Fibroblast of the aortic adventitia (primary cell): ENCODE results near the gene CLMP. TPM values are rescaled to one million over a fixed set of nuclear protein-coding genes. Genes with fewer than 3 reads are reported as not detected.
A peak's percentile ranks its signal among the peaks of the same experiment; 100 is the strongest.

Experiments used
- DNase-seq: peaks from one replicate; pipeline ENCODE4 v3.0.0-alpha.2; 2010; ENCODE audit warnings: low read depth
- H3K4me3 ChIP-seq: 2 replicates; pipeline ENCODE4 v1.5.1; 2011; ENCODE audit warnings: low read depth, mild to moderate bottlenecking, control low read depth, low read length, moderate library complexity
- total RNA-seq: library from RNA; depleted of rRNA; stranded (reverse); fragments of >200 nt; gene quantifications from 2 replicates; pipeline ENCODE4 v1.2.3, GENCODE V29; 2012; ENCODE audit warnings: low replicate concordance
- TF ChIP-seq, protein P1 (sequence below): IDR thresholded peaks from 2 replicates; pipeline ENCODE4 v1.5.1; 2011; ENCODE audit warnings: mild to moderate bottlenecking, low read length, control low read depth, inconsistent platforms; ENCODE audit not compliant: insufficient read depth

CLMP gene
- total RNA-seq, 1 donor: 235 TPM

DNA sequence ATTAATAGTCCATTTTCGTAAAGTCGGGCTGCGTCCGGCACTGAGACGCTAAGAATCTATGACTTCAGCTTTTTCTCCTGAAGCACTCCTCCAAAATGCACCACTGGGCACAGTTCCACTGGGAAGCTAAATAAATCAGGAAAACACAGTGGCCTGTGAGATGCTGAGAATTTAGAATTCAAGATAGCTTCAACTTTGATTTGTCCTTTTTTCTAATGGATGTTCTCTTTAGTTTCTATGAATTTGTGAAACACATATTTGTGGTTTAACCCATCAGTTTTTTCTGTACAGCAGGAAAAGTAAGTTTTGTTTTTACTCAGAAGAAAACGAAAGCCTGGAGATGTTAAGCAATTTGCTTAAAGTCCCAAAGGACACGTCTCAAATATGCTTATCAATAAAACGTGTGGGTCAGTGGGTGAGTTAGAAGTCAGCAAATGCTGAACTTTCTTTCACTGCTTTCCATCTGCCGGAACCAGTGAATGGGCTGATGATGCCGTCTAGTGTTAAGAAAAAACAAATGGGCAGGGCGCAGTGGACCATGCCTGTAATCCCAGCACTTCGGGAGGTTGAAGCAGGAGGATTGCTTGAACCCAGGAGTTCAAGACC is 40.7 kb upstream of the CLMP start:
- TF ChIP-seq, protein P1, sequence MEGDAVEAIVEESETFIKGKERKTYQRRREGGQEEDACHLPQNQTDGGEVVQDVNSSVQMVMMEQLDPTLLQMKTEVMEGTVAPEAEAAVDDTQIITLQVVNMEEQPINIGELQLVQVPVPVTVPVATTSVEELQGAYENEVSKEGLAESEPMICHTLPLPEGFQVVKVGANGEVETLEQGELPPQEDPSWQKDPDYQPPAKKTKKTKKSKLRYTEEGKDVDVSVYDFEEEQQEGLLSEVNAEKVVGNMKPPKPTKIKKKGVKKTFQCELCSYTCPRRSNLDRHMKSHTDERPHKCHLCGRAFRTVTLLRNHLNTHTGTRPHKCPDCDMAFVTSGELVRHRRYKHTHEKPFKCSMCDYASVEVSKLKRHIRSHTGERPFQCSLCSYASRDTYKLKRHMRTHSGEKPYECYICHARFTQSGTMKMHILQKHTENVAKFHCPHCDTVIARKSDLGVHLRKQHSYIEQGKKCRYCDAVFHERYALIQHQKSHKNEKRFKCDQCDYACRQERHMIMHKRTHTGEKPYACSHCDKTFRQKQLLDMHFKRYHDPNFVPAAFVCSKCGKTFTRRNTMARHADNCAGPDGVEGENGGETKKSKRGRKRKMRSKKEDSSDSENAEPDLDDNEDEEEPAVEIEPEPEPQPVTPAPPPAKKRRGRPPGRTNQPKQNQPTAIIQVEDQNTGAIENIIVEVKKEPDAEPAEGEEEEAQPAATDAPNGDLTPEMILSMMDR: peak; percentile 48
- peak overlapping the region; percentile 45 for H3K4me3 ChIP-seq
- DNase-seq: peak; percentile 92

DNA sequence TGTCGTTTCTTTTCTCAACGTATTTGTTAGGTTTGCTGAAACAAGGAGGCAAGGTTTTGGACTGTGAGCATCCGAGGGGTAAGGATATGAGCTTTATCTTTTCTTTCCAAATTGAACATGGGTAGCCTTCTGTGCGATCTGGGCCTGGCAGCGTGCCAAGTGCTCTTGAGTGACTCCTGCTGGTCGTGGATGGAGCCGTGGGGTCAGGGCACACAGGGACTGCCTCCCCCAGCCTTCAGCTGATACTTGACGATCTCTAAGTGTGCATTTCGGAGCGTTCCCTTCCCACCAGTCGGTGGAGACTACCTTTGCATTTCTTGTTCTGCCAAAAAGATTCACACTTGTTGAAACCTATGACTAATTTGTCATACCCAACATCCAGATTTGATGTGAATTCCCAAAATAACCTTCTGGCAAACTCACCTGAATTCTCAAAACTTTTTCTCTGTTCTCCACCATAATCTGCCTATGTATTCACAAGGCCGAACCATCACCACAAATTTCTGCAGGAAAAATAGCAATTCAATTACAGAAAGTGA is 40.1 kb upstream of the CLMP start:
- TF ChIP-seq, protein P1: peak; percentile 79
- H3K4me3 ChIP-seq: peak overlapping the region; percentile 45
- DNase-seq: peak; percentile 54

DNA sequence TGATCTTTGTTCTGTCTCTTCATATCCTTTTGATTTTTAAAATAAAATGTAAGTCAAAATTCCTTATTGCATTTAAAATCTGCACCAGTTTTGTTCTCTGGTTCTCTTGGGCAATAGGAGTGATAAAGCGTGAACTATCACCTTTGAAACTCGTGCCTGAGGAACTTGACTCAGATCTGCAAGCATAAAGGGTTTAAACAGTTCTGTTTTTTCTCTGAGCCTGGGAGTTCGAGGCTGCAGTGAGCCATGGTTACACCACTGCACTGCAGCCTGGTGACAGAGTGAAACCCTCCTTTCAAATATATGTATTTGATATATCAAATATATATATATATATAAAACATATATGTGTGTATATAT is 38.9 kb upstream of the CLMP start:
- TF ChIP-seq, protein P1: no peak
- H3K4me3 ChIP-seq: no peak overlapping the region
- no peak for DNase-seq

DNA sequence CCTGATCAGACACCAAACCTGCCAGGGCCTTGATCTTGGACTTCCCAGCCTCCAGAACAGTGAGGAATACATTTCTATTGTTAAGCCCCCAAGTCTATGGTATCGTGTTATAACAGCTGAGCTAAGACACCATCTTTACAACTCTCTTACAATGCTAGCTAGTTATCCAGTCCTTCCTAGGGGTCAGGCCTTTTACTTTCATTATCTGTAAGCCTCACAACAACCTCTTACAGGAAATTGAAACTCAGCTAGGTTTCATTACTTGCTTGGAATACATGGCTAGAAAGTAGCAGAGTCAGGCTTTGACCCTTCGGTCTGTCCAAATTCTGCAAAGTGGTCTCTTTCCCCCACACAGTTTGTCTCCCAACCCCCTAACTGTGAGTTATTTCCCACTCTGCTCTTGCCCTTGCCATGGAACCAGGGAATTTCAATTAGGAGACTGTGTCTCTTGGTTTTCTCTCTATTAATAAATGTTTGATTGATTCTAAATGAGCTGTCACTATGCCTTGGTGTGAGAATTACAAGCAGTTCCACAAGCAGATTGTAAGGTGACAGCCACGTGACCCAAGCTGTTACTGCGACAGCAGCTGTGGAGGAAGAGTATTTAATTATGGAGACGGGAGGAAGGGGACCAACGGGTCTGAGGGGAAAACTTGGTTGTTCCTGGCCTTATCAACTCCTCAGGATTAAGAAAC is 38.4 kb upstream of the CLMP start:
- DNase-seq: no peak
- no peak overlapping the region for H3K4me3 ChIP-seq
- TF ChIP-seq, protein P1: no peak

DNA sequence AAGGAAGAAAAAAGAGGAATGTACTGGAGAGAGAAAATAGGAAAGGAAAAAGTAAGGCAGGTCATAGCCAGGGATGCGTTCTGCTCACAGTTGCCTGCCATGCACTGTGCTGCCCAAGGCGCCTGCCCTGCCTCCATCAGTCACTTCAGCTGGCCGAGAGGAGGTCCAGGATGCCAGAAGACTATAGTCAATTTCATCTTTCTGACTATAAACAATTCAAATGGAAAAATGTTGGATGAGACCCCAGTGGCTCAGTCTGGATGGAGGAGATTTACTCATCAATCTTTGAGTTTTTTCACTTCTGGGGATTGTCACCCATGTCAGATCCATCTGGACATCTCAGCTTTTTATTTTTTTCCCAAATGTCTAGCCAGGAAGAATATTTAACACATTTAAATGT is 36.7 kb upstream of the CLMP start:
- no peak overlapping the region for H3K4me3 ChIP-seq
- peak; percentile 47 for DNase-seq
- TF ChIP-seq, protein P1: no peak

DNA sequence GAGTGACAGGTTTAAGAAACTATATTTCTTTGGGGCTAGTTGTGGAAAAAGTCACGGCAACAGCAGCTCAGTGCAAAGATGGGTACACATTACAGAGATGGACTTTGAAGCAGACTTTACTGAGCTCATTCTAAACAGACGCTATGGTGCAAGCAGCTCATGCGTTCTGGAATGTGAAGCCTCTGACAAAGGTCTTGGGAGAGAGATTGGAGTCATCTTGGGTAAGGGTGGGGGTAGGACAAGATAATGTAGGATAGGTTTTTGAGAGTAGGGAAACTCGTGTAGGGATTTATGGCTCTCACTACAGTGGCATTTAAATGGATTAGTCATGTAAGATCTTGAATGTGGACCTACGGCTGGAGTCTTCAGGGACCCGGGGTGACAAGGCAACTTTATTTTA is 36.2 kb upstream of the CLMP start:
- TF ChIP-seq, protein P1: no peak
- no peak overlapping the region for H3K4me3 ChIP-seq
- DNase-seq: peak; percentile 34
